ENCODE results near the gene PLAAT4.
"Not testable (repeated sequence)": the region's sequence is repeated elsewhere in the genome, so short reads cannot be mapped to it uniquely, and the experiment has no call there.

The PLAAT4 gene

DNA sequence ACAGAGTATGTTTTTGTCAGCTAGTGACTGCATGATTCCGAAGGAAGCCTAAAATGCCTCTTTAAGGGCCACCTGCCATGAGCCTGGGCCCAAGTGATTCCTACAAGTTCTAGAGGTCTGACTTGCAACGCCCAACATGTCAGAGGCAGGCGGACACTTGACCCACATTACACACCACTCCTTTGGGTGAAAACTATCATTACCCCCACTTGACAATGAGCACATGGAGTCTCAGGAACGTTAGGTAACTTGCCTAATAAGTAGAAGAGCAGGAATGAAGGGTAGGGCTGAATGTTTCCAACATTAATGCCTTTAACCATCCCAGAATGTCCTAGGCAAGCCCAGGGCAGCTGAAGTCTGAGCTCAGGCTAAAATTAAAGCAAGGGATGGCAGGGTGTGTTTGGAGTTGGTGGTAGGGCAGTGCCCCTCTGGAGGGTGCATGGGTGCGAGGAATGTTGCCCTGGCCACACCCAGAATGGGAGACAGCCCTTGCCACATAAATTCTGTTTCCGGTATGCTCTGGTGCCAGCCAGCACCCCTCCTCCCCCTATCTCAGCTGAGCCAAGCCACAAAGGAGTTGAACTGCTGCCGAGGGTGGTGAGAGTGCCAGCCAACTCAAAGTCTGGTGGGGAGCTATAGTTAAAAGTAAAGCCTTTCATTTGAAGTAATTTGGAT, 24.0 kb downstream of the PLAAT4 start:
- H3K4me3 ChIP-seq (ENCODE audit: low read length) = peak overlapping the region; percentile 23
- peak; percentile 88 for DNase-seq (ENCODE audit: low read depth, low spot score)

DNA sequence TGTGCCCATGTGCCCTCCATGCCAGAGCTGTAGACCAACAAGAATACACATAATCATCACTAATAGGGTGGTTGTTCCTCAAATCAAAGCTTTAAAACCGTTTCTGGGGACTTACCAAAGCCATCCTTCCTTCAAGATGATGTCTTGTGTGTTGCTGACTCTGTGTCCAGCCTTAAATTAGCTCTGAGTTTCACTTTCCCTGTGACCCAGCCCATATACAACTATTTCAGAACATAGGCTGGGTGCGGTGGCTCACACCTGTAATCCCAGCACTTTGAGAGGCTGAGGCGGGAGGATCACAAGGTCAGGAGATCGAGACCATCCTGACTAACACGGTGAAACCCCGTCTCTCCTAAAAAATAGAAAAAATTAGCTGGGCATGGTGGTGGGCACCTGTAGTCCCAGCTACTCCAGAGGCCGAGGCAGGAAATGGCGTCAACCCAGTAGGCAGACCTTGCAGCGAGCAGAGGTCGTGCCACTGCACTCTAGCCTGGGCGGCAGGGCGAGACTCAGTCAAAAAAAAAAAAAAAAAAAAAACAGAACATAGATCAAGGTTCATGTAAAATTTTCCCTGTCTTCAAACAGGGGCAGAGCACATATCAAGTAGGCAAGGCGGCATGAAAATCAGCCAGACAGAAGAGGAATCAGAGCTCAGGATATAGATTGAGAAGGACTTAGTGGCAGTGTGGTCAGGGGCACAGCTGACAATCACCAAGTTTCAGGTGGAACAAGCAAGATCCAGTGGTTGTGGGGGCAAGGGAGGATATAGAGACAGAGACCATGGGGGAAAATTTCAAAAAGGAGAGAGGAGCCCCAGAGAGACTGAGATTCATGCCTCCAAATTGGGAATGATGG, 26.8 kb downstream of the PLAAT4 start, which contains the start of gene PLAAT2:
Gene PLAAT2, minus strand, starts transcription at position 179 of the 855 bp plus-strand sequence. Its CDS starts 55 bp downstream, at position 124.
- DNase-seq (ENCODE audit: low read depth, low spot score) = no peak
- H3K4me3 ChIP-seq (ENCODE audit: low read length) = no peak within 1 kb of the TSS

DNA sequence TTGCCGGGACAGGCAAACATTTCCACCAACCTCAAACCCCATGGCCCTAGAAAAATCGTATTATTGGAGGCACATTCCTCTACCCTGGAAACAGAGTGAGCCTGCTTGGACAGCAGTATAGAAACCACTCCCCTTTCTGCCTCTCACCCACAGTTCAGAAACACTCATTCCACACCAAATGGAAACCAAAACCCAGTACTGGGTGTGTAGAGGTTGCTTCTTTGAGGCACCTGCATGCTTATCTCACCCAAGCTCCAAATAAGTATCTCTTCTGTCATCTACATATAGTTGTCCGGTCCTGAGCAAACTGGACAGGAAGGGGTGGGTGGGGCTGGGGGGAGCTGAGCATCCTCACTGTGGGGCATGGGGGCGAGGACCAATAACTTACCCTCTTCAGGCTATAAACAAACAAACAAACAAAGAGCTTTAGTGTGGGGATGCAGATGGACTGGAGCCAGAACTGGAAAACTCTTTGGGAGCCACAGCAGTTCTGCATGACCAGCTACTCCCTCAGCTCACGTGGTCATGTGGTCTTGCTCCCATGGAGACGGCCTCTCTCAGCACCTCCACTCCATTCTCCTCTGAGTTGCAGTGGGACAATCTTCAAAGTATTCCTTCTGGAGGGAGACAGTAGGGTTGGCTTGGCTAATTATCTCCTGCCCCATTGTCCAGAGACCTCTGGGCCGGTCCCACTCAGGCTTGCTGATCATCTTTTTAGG, 27.6 kb downstream of the PLAAT4 start:
- DNase-seq (ENCODE audit: low read depth, low spot score) = no peak
- no peak overlapping the region for H3K4me3 ChIP-seq (ENCODE audit: low read length)

DNA sequence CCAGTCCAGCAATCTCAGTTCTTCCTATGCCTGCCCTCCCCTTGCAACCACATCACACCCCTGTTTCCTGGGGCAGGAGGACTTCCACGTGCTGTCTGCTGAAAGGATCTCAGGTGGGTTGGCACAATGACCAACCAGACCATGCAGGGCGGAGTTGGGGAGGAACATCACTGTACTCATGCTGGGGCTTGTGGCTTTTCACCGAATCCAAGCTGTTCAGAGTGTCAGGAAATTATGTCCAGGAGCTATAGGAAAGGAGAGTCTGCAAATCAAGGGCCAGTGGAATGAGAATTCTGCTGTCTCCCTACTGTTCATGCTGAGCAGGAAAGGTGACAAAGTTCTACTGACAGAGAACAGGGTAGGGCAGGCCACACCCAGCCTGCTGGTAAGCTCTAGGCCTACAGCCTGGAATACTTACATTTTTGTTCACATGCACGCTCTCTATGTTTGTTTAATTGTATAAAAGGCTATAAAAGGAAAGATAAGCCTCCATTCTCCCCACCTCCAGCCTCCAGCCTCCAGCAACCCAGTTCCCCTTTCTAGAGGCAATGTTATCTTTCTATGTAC, 28.3 kb downstream of the PLAAT4 start:
- no peak for DNase-seq (ENCODE audit: low read depth, low spot score)
- no peak overlapping the region for H3K4me3 ChIP-seq (ENCODE audit: low read length)

DNA sequence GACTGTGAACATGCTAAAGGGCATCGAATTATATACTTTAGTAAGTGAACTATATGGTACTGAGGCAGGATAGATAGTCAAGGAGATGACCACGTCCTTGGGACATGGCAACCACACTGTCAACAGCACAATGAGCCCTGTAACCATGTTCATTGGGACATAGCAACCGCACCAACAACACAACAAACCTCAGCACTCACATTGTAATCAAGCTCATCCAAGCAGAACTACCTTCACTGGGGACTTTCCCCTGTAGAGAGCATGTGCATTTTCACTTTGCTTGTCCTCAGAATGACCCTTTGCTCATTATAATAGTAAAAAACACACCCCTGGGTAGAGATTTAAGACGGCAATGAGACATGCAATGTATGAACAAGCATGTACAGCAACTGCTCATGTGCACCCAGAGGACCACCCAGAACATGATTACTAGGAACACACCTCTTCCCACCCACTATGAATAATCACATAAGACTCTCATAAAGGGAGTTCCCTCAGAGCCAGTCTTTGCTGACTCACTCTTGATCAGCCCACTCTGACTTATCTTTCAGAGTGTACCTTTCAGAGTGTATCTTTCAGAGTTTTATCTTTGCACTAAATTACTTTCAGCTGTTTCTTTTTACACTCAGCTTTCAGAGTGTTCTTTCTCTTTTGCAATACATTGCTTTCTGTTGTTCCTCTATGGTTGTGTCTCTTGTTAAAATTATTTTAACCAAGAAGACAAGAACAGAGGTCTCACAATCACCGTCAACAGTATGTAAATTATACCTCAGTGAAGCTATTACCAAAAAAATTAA, 30.6 kb downstream of the PLAAT4 start:
- DNase-seq (ENCODE audit: low read depth, low spot score) = no peak
- H3K4me3 ChIP-seq (ENCODE audit: low read length) = no peak overlapping the region

DNA sequence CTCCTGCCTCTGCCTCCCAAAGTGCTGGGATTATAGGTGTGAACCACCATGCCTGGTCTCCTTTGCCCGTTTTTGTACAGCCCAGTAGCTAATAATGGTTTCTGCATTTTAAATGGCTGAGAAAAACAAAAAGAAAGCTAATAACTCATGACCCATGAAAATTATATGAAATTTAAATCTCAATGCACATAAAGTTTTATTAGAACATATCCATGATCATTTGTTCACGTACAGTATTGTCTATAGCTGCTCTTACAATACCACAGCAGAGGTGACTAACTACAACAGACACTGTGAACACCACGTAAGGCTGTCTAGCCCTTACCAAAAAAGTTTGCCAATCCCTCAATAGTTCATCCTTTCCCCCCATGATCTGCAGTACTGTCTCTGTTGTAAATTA, 33.0 kb downstream of the PLAAT4 start:
- no peak overlapping the region for H3K4me3 ChIP-seq (ENCODE audit: low read length)
- no peak for DNase-seq (ENCODE audit: low read depth, low spot score)

DNA sequence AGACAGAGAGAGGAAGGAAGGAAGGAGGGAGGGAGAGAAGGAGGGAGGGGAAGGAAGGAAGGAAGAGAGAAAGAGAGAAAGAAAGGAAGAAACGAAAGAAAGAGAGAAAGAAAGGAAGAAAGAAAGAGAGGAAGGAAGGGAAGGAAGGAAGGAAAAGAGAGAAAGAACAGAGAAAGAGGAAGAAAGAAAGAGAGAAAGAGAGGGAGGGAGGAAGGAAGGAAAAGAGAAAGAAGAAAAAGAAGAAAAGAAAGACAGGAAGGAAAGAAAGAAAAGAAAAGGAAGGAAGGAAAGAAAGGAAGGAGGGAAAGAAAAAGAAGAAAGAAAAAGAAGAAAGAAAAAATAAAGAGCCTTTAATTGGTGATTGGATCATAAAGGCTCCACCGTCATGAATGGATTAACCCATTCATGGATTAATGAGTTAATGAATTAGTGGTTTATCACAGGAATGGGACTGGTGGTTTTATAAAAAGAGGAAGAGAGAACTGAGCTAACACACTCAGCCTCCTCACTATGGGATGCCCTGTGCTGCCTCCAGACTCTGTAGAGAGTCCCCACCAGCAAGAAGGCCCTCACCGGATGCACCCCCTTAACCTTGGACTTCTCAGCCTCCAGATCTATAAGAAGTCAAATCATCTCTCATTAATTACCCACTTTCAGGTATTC, 35.5 kb downstream of the PLAAT4 start:
- no peak overlapping the region for H3K4me3 ChIP-seq (ENCODE audit: low read length)
- no peak for DNase-seq (ENCODE audit: low read depth, low spot score)

DNA sequence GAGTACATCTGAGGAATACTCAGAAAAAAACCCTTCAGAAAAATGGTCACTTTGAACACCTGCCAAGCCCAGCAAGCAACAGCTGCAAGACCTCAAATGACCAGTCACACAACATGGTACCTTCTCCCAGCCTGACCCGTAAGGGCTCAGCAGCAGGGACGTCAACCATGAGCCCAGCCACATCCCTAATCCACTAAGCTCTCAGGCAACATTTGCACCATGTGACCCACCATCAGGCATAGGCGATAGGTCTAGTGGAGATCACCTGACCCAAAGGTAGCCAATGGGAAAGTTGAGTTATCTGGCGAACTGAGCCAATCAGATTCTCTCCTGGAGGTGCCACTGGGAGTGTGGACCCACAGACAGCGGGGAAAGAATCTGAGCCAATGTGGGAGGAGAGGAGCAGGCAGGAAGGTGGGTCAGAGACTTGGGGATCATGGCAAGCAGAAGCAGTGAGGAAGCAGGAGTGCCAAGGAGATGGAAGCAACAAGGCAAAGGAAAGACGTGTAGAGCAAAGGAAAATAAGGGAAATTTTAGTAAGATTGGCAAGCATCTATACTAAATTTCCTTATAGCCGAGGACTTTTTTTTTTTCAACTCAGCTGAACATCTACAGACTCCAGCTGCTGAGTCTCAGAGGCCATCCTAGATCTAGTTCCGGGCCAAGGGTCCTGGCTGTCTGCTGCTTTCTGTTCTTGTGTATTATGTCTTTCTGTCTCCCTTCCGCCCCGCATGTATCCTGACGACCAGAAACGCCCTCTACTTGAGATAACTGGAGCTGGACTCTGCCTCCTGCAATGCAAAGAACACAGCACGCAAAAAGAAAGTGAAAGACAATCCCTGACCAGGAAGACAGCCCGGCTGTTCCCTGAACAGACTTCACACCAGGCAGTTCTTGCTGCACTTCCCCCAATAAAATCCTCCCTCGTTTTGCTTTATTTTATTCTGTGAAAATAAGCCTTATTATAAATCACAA, 37.6 kb downstream of the PLAAT4 start:
- H3K4me3 ChIP-seq (ENCODE audit: low read length) = peak overlapping the region; percentile 35

DNA sequence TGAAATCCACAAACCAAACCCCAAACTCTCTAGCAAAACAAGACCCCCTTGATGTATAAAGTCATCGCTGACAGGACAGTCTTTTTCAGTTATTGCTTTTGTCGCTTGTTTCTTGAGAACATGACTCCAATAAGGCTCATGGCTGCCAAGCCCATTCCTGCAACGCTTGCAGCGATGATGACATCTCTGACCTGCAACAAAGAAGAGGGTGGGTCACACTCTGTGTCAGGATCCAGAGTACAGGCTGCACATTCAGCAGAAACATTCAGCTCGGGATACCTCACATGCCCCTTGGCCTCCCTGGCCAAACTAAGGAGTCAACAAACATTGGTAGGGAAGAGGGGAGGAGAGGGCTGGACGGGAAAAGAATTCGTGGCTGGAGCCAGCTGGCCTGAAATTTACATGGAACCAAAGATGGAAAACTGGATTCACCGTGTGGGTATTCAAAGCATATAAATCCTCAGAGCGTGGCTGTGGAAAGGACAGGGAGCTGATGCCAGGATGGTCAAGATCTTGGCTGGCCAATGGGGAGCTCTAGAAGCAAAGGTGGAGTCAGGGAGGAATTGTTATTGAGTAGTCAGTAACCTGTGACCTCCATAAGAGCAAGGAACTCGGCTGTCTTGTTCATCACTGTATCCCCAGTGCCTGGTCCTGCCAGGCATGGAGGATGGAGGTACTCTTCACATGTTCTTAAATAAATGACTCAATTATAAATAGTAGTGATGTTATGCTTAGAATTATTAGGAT, 38.4 kb downstream of the PLAAT4 start:
- peak overlapping the region; percentile 35 for H3K4me3 ChIP-seq (ENCODE audit: low read length)
- no peak for DNase-seq (ENCODE audit: low read depth, low spot score)

More for the DNA sequence above, 37.6 kb downstream of the PLAAT4 start:
- DNase-seq (ENCODE audit: low read depth, low spot score) = peak; percentile 69

DNA sequence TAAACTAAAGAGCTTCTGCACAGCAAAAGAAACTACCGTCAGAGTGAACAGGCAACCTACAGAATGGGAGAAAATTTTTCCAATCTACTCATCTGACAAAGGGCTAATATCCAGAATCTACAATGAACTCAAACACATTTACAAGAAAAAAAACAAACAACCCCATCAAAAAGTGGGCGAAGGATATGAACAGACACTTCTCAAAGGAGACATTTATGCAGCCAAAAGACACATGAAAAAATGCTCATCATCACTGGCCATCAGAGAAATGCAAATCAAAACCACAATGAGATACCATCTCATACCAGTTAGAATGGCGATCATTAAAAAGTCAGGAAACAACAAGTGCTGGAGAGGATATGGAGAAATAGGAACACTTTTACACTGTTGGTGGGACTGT, 42.3 kb downstream of the PLAAT4 start:
- not testable (repeated sequence) for H3K4me3 ChIP-seq (ENCODE audit: low read length); DNase-seq (ENCODE audit: low read depth, low spot score)

DNA sequence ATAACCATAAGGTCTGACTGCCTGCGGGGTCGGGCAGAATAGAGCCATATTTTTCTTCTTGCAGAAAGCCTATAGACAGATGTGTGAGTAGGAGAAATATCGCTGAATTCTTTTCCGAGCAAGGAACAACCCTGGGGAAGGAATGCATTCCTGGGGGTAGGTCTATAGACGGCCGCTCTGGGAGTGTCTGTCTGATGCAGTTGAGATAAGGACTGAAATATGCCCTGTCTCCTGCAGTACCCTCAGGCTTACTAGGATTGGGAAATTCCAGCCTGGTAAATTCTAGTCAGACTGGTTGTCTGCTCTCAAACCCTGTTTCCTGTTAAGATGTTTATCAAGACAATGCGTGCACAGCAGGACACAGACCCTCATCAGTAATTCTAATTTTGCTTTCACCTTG, 44.6 kb downstream of the PLAAT4 start:
- DNase-seq (ENCODE audit: low read depth, low spot score) = not testable (repeated sequence)

DNA sequence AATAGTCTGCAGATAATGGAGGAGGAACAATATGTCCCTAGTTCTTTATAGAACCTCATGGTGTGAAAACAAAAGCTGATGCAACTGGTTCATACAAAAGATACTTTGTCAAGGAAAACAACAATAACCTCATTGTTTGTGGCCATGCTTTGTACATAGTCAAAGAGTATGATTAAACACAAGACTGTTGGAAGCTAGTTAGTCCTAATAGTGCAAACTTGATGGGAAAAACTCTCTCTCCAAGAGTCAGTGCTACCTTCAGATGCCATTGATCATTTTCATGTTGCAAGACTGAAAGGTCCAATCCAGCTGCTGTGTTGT, 46.7 kb downstream of the PLAAT4 start:
- no peak overlapping the region for H3K4me3 ChIP-seq (ENCODE audit: low read length)
- no peak for DNase-seq (ENCODE audit: low read depth, low spot score)

More for the DNA sequence above, 44.6 kb downstream of the PLAAT4 start:
- H3K4me3 ChIP-seq (ENCODE audit: low read length) = not testable (repeated sequence)

DNA sequence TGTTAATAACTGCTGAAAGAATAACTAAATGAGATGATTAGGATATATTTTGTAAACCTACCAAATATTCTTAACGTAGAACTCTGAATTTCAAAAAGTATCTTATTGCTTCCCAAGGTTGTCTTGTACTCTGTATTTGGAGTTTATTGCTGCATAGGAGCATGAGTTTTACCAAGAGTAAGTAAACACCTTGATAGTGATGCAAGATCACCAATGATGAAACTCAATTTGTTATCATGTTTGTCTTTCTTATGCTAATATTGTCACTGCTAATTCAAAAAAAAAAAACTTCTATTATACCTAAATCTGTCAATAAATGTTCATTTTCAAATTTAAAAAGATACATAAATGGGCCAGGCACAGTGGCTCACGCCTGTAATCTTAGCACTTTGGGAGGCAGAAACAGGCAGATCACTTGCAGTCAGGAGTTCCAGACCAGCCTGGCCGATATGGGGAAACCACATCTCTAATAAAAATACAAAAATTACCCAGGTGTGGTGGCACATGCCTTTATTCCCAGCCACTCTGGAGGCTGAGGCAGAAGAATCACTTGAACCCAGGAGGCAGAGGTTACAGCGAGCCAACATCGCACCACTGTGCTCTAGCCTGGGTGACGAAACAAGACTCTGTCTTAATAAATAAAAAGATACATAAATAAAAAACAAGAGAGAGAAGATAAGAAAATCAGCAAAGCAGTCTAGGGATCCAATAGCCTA, 50.0 kb downstream of the PLAAT4 start:
- no peak for DNase-seq (ENCODE audit: low read depth, low spot score)
- H3K4me3 ChIP-seq (ENCODE audit: low read length) = no peak overlapping the region

DNA sequence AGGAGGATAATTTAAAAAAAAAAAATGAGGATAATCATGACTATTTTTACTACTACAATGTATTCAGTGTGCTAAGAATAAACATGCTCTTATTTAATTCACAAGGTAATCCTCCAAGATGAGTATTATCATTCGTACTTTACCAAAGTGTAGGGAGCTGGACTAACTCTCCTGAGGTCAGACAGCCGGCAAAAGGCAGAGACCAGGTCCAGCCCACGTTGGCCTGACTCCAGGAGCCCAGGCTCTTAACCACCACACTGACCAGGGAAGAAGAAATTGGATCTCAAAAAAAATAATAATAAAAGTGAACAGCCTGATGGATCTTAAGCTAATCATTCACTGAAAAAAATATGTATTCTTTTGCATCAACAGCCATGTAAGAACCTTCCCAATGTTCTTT, 52.4 kb downstream of the PLAAT4 start:
- H3K4me3 ChIP-seq (ENCODE audit: low read length) = no peak overlapping the region
- no peak for DNase-seq (ENCODE audit: low read depth, low spot score)

DNA sequence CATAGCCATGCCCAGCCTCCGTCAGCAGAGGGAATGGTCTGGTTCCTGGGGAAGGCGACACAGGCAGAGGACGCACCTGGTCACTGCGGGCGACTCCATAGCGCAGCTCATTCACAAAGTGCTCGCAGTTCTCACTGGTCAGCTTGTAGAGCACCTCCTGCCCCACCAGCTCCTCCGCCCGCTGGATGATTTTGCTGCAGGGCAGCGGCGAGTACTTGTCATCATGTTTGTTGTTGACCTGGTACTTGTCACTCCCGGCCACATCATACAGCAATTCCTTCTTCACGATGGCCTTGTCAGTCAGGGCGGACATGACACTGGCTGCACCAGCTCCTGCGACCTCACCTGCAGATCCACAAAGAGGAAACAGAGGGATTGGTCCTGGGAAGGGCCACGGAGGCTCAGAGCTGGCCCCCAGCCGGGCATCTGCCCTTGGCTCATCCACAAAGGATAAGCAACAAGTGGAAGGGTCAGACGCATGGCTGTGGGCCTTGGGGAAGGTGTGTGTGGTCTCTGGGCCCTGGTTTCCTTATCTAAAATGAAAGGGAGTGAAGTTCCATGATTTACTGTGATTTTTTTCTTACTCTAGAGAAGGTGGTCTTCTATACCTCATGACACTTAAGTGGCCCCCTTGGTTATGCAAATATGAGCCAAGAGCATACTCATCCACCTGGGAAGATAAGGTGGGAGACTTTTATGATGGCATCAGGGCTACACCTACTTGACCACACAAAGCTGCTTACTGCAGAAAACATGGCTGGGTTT, 53.6 kb downstream of the PLAAT4 start:
- H3K4me3 ChIP-seq (ENCODE audit: low read length) = no peak overlapping the region
- no peak for DNase-seq (ENCODE audit: low read depth, low spot score)
